Prostate gland (tissue), 2 donors: ENCODE measurements around the gene TMEM256. TPM values are rescaled to one million over a fixed set of nuclear protein-coding genes. Genes with fewer than 3 reads are reported as not detected.

Experiments
- DNase-seq: peaks from one replicate; pipeline ENCODE4 v3.0.0-alpha.2; 2019; ENCODE audit warnings: low spot score
- H3K27ac ChIP-seq, 2 donors: fragments of 200-600 bp; sonication (generic); 2 replicates each; pipeline ENCODE4 v1.5.1; 2017 to 2019
- H3K27me3 ChIP-seq: fragments of 200-600 bp; sonication (generic); replicated peaks from 2 replicates; pipeline ENCODE4 v1.5.1; 2019; ENCODE audit not compliant: insufficient read depth
- H3K36me3 ChIP-seq, 2 donors: fragments of 200-600 bp; sonication (generic); 1 replicate in 1 of 2; 2 replicates in 1 of 2; pipeline versions ENCODE4 v1.5.1 to v1.8.1; 2017 to 2019
- H3K4me1 ChIP-seq: fragments of 200-600 bp; sonication (generic); replicated peaks from 2 replicates; pipeline ENCODE4 v1.5.1; 2019
- H3K4me3 ChIP-seq, 2 donors: fragments of 200-600 bp; sonication (generic); 2 replicates each; pipeline ENCODE4 v1.5.1; 2017 to 2019
- H3K9me3 ChIP-seq: fragments of 200-600 bp; sonication (generic); 2 replicates; pipeline ENCODE4 v1.5.1; 2017
- CTCF ChIP-seq, 4 experiments: fragments of 200-600 bp in 2 of 4; fragments of 450-650 bp in 2 of 4; sonication (generic) in 2 of 4; IDR thresholded peaks; 1 replicate in 3 of 4; 2 replicates in 1 of 4; pipeline ENCODE4 v1.5.1; 2016 to 2019; ENCODE audit warnings: antibody characterized with exemption in 4 of 4, mild to moderate bottlenecking in 2 of 4, moderate library complexity in 2 of 4
- POLR2A ChIP-seq: fragments of 450-650 bp; IDR thresholded peaks from one replicate; pipeline ENCODE4 v1.6.1; 2016; ENCODE audit warnings: antibody characterized with exemption, mild to moderate bottlenecking
- POLR2AphosphoS5 ChIP-seq: sonication (generic); formaldehyde crosslinking; IDR thresholded peaks from one replicate; pipeline ENCODE4 v1.6.1; 2017; ENCODE audit warnings: antibody characterized with exemption
- WGBS: methylation state at CpG from one replicate; pipeline ENCODE4 v1.1.5; 2018; 5-methylcytosine and 5-hydroxymethylcytosine counted together
- intact Hi-C: fragments of 100-400 bp; cut with DNase I; formaldehyde crosslinking; loops from one replicate; pipeline ENCODE4 v1.14.2; 2022
- total RNA-seq, 2 donors: library from RNA; depleted of rRNA; stranded (reverse); fragments of >200 nt; gene quantifications; one replicate each; pipeline ENCODE4 v1.1.0, GENCODE V29; 2016

TMEM256 gene
- total RNA-seq, 2 donors from 2014 or later = 63.0 to 192 TPM

GRCh38 chr17:7398612-7399011 is 5.3 kb downstream of the TMEM256 start:
- intact Hi-C loops = no loop called here
- Histone ChIP-seq H3K27me3 (no peaks in the 10 kb centered on the region), H3K9me3 (no peaks in the 10 kb centered on the region), H3K4me3 (no peak overlapping the region), H3K4me1 (no peaks in the 10 kb centered on the region), H3K27ac (no peak overlapping the region), H3K36me3 (no peaks in the 10 kb centered on the region)
- WGBS = 82% methylated on average over 2 of the region's 2 CpGs
- TF ChIP-seq POLR2A (no peak), CTCF (IDR thresholded peaks at IDR 0.05) (no peak), POLR2AphosphoS5 (no peak)
- no peak for DNase-seq

- intact Hi-C loops = no loop called here
- TF ChIP-seq POLR2A = no peak
- TF ChIP-seq POLR2AphosphoS5 = no peak
- no peak for TF ChIP-seq CTCF (IDR thresholded peaks at IDR 0.05)
Observed at GRCh38 chr17:7396147-7396546, 7.8 kb downstream of the TMEM256 start.

GRCh38 chr17:7394452-7395191 is 9.3 kb downstream of the TMEM256 start, which contains the start of gene PLSCR3:
Gene PLSCR3, minus strand, starts transcription at chr17:7394525. Its CDS starts 415 bp downstream, at chr17:7394110.
- Histone ChIP-seq H3K27ac (peak within 1 kb of the TSS; percentile 74 to 87), H3K27me3 (no peaks in the 10 kb centered on the region), H3K4me3 (peak within 1 kb of the TSS; percentile 48 to 62), H3K9me3 (no peaks in the 10 kb centered on the region), H3K4me1 (no peaks in the 10 kb centered on the region), H3K36me3 (peaks cover 0 to 8% of the 10 kb centered on the region in 2 donors)
- WGBS = under 1% methylated on average over 59 of the region's 71 CpGs
- DNase-seq = peak; percentile 80
- intact Hi-C loops = loop anchor here (5.0 kb wide), 1 partner anchor 42 kb away; the partner anchor contains the start of gene KCTD11
- TF ChIP-seq POLR2AphosphoS5 = peak; percentile 71
- TF ChIP-seq POLR2A = peak; percentile 89
- peak; percentile 15 to 50 (median 38) for TF ChIP-seq CTCF (IDR thresholded peaks at IDR 0.05)

More at GRCh38 chr17:7396147-7396546, 7.8 kb downstream of the TMEM256 start:
- H3K4me3 ChIP-seq = no peak overlapping the region
- no peak overlapping the region for H3K27ac ChIP-seq
- 92% methylated on average over 4 of the region's 4 CpGs for WGBS
- H3K9me3 ChIP-seq = no peaks in the 10 kb centered on the region
- H3K27me3 ChIP-seq = no peaks in the 10 kb centered on the region
- DNase-seq = no peak
- no peaks in the 10 kb centered on the region for H3K4me1 ChIP-seq
- H3K36me3 ChIP-seq = peaks cover 0 to 4% of the 10 kb centered on the region in 2 donors

- Histone ChIP-seq H3K9me3 (no peaks in the 10 kb centered on the region), H3K4me1 (no peaks in the 10 kb centered on the region), H3K36me3 (peaks cover 0 to 10% of the 10 kb centered on the region in 2 donors), H3K27ac (peak overlapping the region; percentile 74 to 87), H3K4me3 (peak overlapping the region; percentile 48 to 62), H3K27me3 (no peaks in the 10 kb centered on the region)
- DNase-seq = no peak
- 4% methylated on average over 45 of the region's 48 CpGs for WGBS
- no peak for TF ChIP-seq CTCF (IDR thresholded peaks at IDR 0.05)
- no peak for TF ChIP-seq POLR2A
- no peak for TF ChIP-seq POLR2AphosphoS5
- intact Hi-C loops = loop anchor here (5.0 kb wide), 1 partner anchor 42 kb away; the partner anchor contains the start of gene KCTD11
Observed at GRCh38 chr17:7393613-7394451, 10.1 kb downstream of the TMEM256 start.
